Stimulated activated naive CD8-positive, alpha-beta T cell treated with anti-CD3 and anti-CD28 coated beads, Interleukin-15, Interleukin-2, amounts not matched to agents 100 ng/mL and 50 ng/mL, for 24 hours (primary cell): Measurements from ENCODE around the gene TRERF1.

Experiments used
- H3K27ac Mint-ChIP-seq: one replicate; pipeline ENCODE4 v1.8.0; 2021; ENCODE audit warnings: mild to moderate bottlenecking, mixed read lengths
- H3K27me3 Mint-ChIP-seq: one replicate; pipeline ENCODE4 v1.8.0; 2021; ENCODE audit warnings: mixed read lengths
- H3K36me3 Mint-ChIP-seq: one replicate; pipeline ENCODE4 v1.8.0; 2021; ENCODE audit warnings: low read depth, mixed read lengths
- H3K4me1 Mint-ChIP-seq: one replicate; pipeline ENCODE4 v1.8.0; 2021; ENCODE audit warnings: low read depth, mixed read lengths
- H3K4me3 Mint-ChIP-seq: one replicate; pipeline ENCODE4 v1.8.0; 2021; ENCODE audit warnings: mild to moderate bottlenecking, mixed read lengths
- H3K9me3 Mint-ChIP-seq: one replicate; pipeline ENCODE4 v1.8.0; 2021; ENCODE audit warnings: mixed read lengths

TRERF1 gene

GRCh38 chr6:42419490-42420280, 32.0 kb downstream of the TRERF1 start:
- no peaks in the 10 kb centered on the region for H3K36me3 Mint-ChIP-seq
- H3K27ac Mint-ChIP-seq = no peak overlapping the region
- no peaks in the 10 kb centered on the region for H3K27me3 Mint-ChIP-seq
- H3K4me3 Mint-ChIP-seq = no peak overlapping the region
- H3K9me3 Mint-ChIP-seq = no peaks in the 10 kb centered on the region
- H3K4me1 Mint-ChIP-seq = peaks cover 64% of the 10 kb centered on the region

- Mint-ChIP-seq H3K4me3 (no peak overlapping the region), H3K9me3 (no peaks in the 10 kb centered on the region), H3K27ac (no peak overlapping the region), H3K27me3 (no peaks in the 10 kb centered on the region), H3K36me3 (no peaks in the 10 kb centered on the region), H3K4me1 (peaks cover 64% of the 10 kb centered on the region)
These were observed 33.0 kb downstream of the TRERF1 start for GRCh38 chr6:42418724-42419123.

GRCh38 chr6:42417641-42418112, 34.0 kb downstream of the TRERF1 start:
- Mint-ChIP-seq H3K9me3 (no peaks in the 10 kb centered on the region), H3K36me3 (no peaks in the 10 kb centered on the region), H3K27me3 (no peaks in the 10 kb centered on the region), H3K4me3 (peak overlapping the region; percentile 58), H3K27ac (peak overlapping the region; percentile 42), H3K4me1 (peaks cover 56% of the 10 kb centered on the region)

GRCh38 chr6:42411406-42411805, 40.3 kb downstream of the TRERF1 start:
- Mint-ChIP-seq H3K27me3 (no peaks in the 10 kb centered on the region), H3K4me3 (no peak overlapping the region), H3K27ac (no peak overlapping the region), H3K36me3 (no peaks in the 10 kb centered on the region), H3K4me1 (peaks cover 53% of the 10 kb centered on the region), H3K9me3 (no peaks in the 10 kb centered on the region)

- no peak overlapping the region for H3K27ac Mint-ChIP-seq
- H3K27me3 Mint-ChIP-seq = no peaks in the 10 kb centered on the region
- H3K36me3 Mint-ChIP-seq = no peaks in the 10 kb centered on the region
- peaks cover 56% of the 10 kb centered on the region for H3K4me1 Mint-ChIP-seq
- no peak overlapping the region for H3K4me3 Mint-ChIP-seq
- H3K9me3 Mint-ChIP-seq = no peaks in the 10 kb centered on the region
These were observed 40.9 kb downstream of the TRERF1 start for GRCh38 chr6:42410861-42411260.

GRCh38 chr6:42409581-42409980, 42.1 kb downstream of the TRERF1 start:
- Mint-ChIP-seq H3K4me3 (no peak overlapping the region), H3K4me1 (peaks cover 56% of the 10 kb centered on the region), H3K36me3 (no peaks in the 10 kb centered on the region), H3K27ac (no peak overlapping the region), H3K9me3 (no peaks in the 10 kb centered on the region), H3K27me3 (no peaks in the 10 kb centered on the region)

GRCh38 chr6:42407379-42407778, 44.3 kb downstream of the TRERF1 start:
- H3K27me3 Mint-ChIP-seq = no peaks in the 10 kb centered on the region
- H3K9me3 Mint-ChIP-seq = no peaks in the 10 kb centered on the region
- peak overlapping the region; percentile 11 for H3K4me3 Mint-ChIP-seq

GRCh38 chr6:42406306-42407280, 45.1 kb downstream of the TRERF1 start:
- no peak overlapping the region for H3K27ac Mint-ChIP-seq
- peaks cover 77% of the 10 kb centered on the region for H3K4me1 Mint-ChIP-seq
- no peaks in the 10 kb centered on the region for H3K27me3 Mint-ChIP-seq
- H3K36me3 Mint-ChIP-seq = no peaks in the 10 kb centered on the region
- no peak overlapping the region for H3K4me3 Mint-ChIP-seq
- H3K9me3 Mint-ChIP-seq = no peaks in the 10 kb centered on the region

More at GRCh38 chr6:42407379-42407778, 44.3 kb downstream of the TRERF1 start:
- peak overlapping the region; percentile 60 for H3K27ac Mint-ChIP-seq
- no peaks in the 10 kb centered on the region for H3K36me3 Mint-ChIP-seq
- peaks cover 69% of the 10 kb centered on the region for H3K4me1 Mint-ChIP-seq

GRCh38 chr6:42405021-42405420, 46.7 kb downstream of the TRERF1 start:
- H3K36me3 Mint-ChIP-seq = no peaks in the 10 kb centered on the region
- no peak overlapping the region for H3K27ac Mint-ChIP-seq
- H3K4me1 Mint-ChIP-seq = peaks cover 81% of the 10 kb centered on the region
- H3K9me3 Mint-ChIP-seq = no peaks in the 10 kb centered on the region
- no peaks in the 10 kb centered on the region for H3K27me3 Mint-ChIP-seq
- no peak overlapping the region for H3K4me3 Mint-ChIP-seq

- Mint-ChIP-seq H3K9me3 (no peaks in the 10 kb centered on the region), H3K4me1 (peaks cover 78% of the 10 kb centered on the region), H3K27me3 (no peaks in the 10 kb centered on the region), H3K4me3 (peak overlapping the region; percentile 35), H3K36me3 (no peaks in the 10 kb centered on the region), H3K27ac (peak overlapping the region; percentile 53)
These were observed 47.2 kb downstream of the TRERF1 start for GRCh38 chr6:42404484-42404883.

GRCh38 chr6:42403831-42404230, 47.9 kb downstream of the TRERF1 start:
- Mint-ChIP-seq H3K36me3 (no peaks in the 10 kb centered on the region), H3K4me1 (peaks cover 76% of the 10 kb centered on the region), H3K9me3 (no peaks in the 10 kb centered on the region), H3K4me3 (no peak overlapping the region), H3K27me3 (no peaks in the 10 kb centered on the region), H3K27ac (peak overlapping the region; percentile 53)

GRCh38 chr6:42403421-42403820, 48.3 kb downstream of the TRERF1 start:
- no peak overlapping the region for H3K27ac Mint-ChIP-seq
- no peaks in the 10 kb centered on the region for H3K36me3 Mint-ChIP-seq
- no peaks in the 10 kb centered on the region for H3K9me3 Mint-ChIP-seq
- H3K4me1 Mint-ChIP-seq = peaks cover 78% of the 10 kb centered on the region
- no peaks in the 10 kb centered on the region for H3K27me3 Mint-ChIP-seq
- H3K4me3 Mint-ChIP-seq = peak overlapping the region; percentile 23

- no peaks in the 10 kb centered on the region for H3K9me3 Mint-ChIP-seq
- H3K4me3 Mint-ChIP-seq = no peak overlapping the region
- peak overlapping the region; percentile 64 for H3K27ac Mint-ChIP-seq
- H3K4me1 Mint-ChIP-seq = peaks cover 75% of the 10 kb centered on the region
- H3K27me3 Mint-ChIP-seq = no peaks in the 10 kb centered on the region
- no peaks in the 10 kb centered on the region for H3K36me3 Mint-ChIP-seq
These were observed 49.5 kb downstream of the TRERF1 start for GRCh38 chr6:42402184-42402583.

- Mint-ChIP-seq H3K27ac (no peak overlapping the region), H3K27me3 (no peaks in the 10 kb centered on the region), H3K36me3 (no peaks in the 10 kb centered on the region), H3K4me3 (no peak overlapping the region), H3K9me3 (no peaks in the 10 kb centered on the region), H3K4me1 (peaks cover 75% of the 10 kb centered on the region)
These were observed 50.1 kb downstream of the TRERF1 start for GRCh38 chr6:42401613-42401951.
